Measurements from ENCODE around the gene GABBR2. TPM values are rescaled to one million over a fixed set of nuclear protein-coding genes. Genes with fewer than 3 reads are reported as not detected.

The GABBR2 gene
- total and polyA plus RNA-seq, 9 of the 15 experiments (the other 6 are each of a cell fraction or from before 2014, with no cell fraction given) = 0.15 to 1.9 (median 0.32) TPM

DNA sequence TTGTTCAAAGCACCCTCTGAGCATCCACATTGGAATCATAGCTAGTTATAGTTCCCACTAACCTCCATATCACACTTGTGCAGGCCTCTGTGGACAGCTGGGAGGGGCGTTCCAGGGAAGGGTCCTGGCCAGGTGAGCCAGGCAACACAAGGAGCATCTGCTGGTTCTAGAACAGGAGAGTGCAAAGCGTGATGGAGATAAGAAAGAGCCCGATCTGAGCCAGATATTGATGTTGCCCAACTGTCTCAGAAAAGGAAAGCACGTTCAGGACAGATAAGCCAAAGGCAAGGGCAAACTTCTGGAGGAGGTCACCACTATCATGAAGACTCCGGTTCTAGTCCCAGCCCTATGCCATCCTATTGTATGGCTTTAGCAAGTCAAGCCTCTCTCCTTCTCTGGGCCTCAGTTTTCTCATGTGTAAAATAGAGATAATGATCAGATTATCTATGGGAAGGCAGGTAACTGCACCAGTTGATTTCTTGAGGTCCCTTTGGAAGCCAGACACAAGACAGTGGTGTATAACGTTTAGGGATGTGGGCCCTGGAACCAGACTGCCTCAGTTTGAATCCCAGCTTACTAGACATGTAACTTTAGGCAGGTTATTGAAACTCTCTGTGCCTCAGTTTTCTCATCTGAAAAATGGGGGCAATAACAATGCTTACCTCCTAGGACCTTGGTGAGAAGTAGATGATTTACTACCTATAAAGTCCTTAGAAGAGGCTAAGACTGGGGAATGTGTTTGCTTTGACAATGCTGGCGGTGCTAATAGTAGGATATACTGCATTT is 19.8 kb downstream of the GABBR2 start (continued):
- TF ChIP-seq, protein P1, sequence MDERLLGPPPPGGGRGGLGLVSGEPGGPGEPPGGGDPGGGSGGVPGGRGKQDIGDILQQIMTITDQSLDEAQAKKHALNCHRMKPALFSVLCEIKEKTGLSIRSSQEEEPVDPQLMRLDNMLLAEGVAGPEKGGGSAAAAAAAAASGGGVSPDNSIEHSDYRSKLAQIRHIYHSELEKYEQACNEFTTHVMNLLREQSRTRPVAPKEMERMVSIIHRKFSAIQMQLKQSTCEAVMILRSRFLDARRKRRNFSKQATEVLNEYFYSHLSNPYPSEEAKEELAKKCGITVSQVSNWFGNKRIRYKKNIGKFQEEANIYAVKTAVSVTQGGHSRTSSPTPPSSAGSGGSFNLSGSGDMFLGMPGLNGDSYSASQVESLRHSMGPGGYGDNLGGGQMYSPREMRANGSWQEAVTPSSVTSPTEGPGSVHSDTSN (CRISPR knock-in tag; IDR thresholded peaks at IDR 0.05; ENCODE audit: low read depth) = no peak
- TF ChIP-seq, protein P1 (tag; conservative IDR thresholded peaks at IDR 0.05; ENCODE audit: low read depth) = no peak
- peak; percentile 49 for TF ChIP-seq CEBPB (tag; IDR thresholded peaks at IDR 0.05)
- TF ChIP-seq ZNF24 (IDR thresholded peaks at IDR 0.05) = no peak
- no peak for TF ChIP-seq ZNF785 (CRISPR knock-in tag; IDR thresholded peaks at IDR 0.05)
- no peak for TF ChIP-seq ZNF766 (CRISPR knock-in tag; conservative IDR thresholded peaks at IDR 0.05)
- TF ChIP-seq, protein P2, sequence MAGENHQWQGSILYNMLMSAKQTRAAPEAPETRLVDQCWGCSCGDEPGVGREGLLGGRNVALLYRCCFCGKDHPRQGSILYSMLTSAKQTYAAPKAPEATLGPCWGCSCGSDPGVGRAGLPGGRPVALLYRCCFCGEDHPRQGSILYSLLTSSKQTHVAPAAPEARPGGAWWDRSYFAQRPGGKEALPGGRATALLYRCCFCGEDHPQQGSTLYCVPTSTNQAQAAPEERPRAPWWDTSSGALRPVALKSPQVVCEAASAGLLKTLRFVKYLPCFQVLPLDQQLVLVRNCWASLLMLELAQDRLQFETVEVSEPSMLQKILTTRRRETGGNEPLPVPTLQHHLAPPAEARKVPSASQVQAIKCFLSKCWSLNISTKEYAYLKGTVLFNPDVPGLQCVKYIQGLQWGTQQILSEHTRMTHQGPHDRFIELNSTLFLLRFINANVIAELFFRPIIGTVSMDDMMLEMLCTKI (IDR thresholded peaks at IDR 0.05; ENCODE audit: partially characterized antibody) = no peak
- TF ChIP-seq, protein P3, sequence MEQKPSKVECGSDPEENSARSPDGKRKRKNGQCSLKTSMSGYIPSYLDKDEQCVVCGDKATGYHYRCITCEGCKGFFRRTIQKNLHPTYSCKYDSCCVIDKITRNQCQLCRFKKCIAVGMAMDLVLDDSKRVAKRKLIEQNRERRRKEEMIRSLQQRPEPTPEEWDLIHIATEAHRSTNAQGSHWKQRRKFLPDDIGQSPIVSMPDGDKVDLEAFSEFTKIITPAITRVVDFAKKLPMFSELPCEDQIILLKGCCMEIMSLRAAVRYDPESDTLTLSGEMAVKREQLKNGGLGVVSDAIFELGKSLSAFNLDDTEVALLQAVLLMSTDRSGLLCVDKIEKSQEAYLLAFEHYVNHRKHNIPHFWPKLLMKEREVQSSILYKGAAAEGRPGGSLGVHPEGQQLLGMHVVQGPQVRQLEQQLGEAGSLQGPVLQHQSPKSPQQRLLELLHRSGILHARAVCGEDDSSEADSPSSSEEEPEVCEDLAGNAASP (IDR thresholded peaks at IDR 0.05) = no peak
- TF ChIP-seq, protein P4, sequence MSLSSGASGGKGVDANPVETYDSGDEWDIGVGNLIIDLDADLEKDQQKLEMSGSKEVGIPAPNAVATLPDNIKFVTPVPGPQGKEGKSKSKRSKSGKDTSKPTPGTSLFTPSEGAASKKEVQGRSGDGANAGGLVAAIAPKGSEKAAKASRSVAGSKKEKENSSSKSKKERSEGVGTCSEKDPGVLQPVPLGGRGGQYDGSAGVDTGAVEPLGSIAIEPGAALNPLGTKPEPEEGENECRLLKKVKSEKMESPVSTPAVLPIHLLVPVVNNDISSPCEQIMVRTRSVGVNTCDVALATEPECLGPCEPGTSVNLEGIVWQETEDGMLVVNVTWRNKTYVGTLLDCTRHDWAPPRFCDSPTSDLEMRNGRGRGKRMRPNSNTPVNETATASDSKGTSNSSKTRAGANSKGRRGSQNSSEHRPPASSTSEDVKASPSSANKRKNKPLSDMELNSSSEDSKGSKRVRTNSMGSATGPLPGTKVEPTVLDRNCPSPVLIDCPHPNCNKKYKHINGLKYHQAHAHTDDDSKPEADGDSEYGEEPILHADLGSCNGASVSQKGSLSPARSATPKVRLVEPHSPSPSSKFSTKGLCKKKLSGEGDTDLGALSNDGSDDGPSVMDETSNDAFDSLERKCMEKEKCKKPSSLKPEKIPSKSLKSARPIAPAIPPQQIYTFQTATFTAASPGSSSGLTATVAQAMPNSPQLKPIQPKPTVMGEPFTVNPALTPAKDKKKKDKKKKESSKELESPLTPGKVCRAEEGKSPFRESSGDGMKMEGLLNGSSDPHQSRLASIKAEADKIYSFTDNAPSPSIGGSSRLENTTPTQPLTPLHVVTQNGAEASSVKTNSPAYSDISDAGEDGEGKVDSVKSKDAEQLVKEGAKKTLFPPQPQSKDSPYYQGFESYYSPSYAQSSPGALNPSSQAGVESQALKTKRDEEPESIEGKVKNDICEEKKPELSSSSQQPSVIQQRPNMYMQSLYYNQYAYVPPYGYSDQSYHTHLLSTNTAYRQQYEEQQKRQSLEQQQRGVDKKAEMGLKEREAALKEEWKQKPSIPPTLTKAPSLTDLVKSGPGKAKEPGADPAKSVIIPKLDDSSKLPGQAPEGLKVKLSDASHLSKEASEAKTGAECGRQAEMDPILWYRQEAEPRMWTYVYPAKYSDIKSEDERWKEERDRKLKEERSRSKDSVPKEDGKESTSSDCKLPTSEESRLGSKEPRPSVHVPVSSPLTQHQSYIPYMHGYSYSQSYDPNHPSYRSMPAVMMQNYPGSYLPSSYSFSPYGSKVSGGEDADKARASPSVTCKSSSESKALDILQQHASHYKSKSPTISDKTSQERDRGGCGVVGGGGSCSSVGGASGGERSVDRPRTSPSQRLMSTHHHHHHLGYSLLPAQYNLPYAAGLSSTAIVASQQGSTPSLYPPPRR (CRISPR knock-in tag; IDR thresholded peaks at IDR 0.05; ENCODE audit: borderline replicate concordance) = no peak
- no peak for TF ChIP-seq MIER1 (IDR thresholded peaks at IDR 0.05; ENCODE audit: low read depth)
- TF ChIP-seq, protein P5, sequence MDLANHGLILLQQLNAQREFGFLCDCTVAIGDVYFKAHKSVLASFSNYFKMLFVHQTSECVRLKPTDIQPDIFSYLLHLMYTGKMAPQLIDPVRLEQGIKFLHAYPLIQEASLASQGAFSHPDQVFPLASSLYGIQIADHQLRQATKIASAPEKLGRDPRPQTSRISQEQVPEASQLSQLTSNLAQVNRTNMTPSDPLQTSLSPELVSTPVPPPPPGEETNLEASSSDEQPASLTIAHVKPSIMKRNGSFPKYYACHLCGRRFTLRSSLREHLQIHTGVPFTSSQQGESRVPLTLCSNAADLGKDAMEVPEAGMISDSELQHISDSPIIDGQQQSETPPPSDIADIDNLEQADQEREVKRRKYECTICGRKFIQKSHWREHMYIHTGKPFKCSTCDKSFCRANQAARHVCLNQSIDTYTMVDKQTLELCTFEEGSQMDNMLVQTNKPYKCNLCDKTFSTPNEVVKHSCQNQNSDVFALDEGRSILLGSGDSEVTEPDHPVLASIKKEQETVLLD (IDR thresholded peaks at IDR 0.05) = no peak
- TF ChIP-seq KDM1A (IDR thresholded peaks at IDR 0.05) = 0 out of 4 replicates have a peak, but pooled peaks of 1 of the 2 experiments have one; percentile 45
- no peak for TF ChIP-seq SMARCC2 (IDR thresholded peaks at IDR 0.05; ENCODE audit: low read depth)

All from K562 (cell line).